Neural cell (in vitro differentiated cells): ENCODE measurements around the gene LIN9. TPM values are rescaled to one million over a fixed set of nuclear protein-coding genes. Genes with fewer than 3 reads are reported as not detected.

ENCODE experiments used
- H2AFZ ChIP-seq: fragments of 200-600, 300-800 bp; sonication (generic), shearing (Covaris generic); 2 replicates; pipeline ENCODE4 v1.6.0; 2014; ENCODE audit warnings: low read depth, mild to moderate bottlenecking, antibody characterized with exemption, low read length, moderate library complexity
- H3F3A ChIP-seq: fragments of 200-600 bp; shearing (Covaris generic); 2 replicates; pipeline ENCODE4 v1.6.1; 2016; ENCODE audit warnings: mild to moderate bottlenecking, moderate library complexity, mixed read lengths, antibody characterized with exemption, low read length; ENCODE audit not compliant: insufficient read depth, poor library complexity, severe bottlenecking
- H3K27ac ChIP-seq: fragments of 200-600, 300-800 bp; sonication (generic), shearing (Covaris generic); 2 replicates; pipeline ENCODE4 v1.5.1; 2014; ENCODE audit warnings: mild to moderate bottlenecking, low read length, moderate library complexity
- H3K27me3 ChIP-seq: fragments of 300-800, 200-600 bp; sonication (generic), shearing (Covaris generic); 2 replicates; pipeline ENCODE4 v1.6.0; 2014; ENCODE audit warnings: mild to moderate bottlenecking, low read depth, low read length, moderate library complexity; ENCODE audit not compliant: insufficient read depth
- H3K36me3 ChIP-seq: fragments of 300-800, 200-600 bp; sonication (generic), shearing (Covaris generic); 2 replicates; pipeline ENCODE4 v1.5.1; 2014; ENCODE audit warnings: mild to moderate bottlenecking, antibody characterized with exemption, low read length, moderate library complexity; ENCODE audit not compliant: insufficient read depth
- H3K4me2 ChIP-seq: fragments of 300-800, 200-600 bp; sonication (generic), shearing (Covaris generic); 2 replicates; pipeline ENCODE4 v1.6.0; 2014; ENCODE audit warnings: mild to moderate bottlenecking, low read length
- H3K4me3 ChIP-seq: fragments of 300-800, 200-600 bp; sonication (generic), shearing (Covaris generic); 2 replicates; pipeline ENCODE4 v1.5.1; 2014; ENCODE audit warnings: mild to moderate bottlenecking, low read length, moderate library complexity
- H3K79me2 ChIP-seq: fragments of 200-600 bp; shearing (Covaris generic); replicated peaks from 2 replicates; pipeline ENCODE4 v1.6.0; 2014; ENCODE audit warnings: mild to moderate bottlenecking, low read length, moderate library complexity; ENCODE audit not compliant: insufficient read depth
- H3K9ac ChIP-seq: fragments of 300-800, 200-600 bp; sonication (generic), shearing (Covaris generic); 2 replicates; pipeline ENCODE4 v1.6.1; 2016; ENCODE audit warnings: mild to moderate bottlenecking, low read length, mixed read lengths
- H3K9me2 ChIP-seq: fragments of 200-600 bp; shearing (Covaris generic); 2 replicates; pipeline ENCODE4 v1.6.1; 2016; ENCODE audit warnings: mild to moderate bottlenecking, low read length, mixed read lengths; ENCODE audit not compliant: insufficient read depth
- H3K9me3 ChIP-seq: fragments of 200-600, 300-800 bp; sonication (generic), shearing (Covaris generic); 2 replicates; pipeline ENCODE4 v1.6.1; 2016; ENCODE audit warnings: mild to moderate bottlenecking, mixed run types, low read length, moderate library complexity, mixed read lengths
- H4K20me1 ChIP-seq: fragments of 200-600 bp; shearing (Covaris generic); 2 replicates; pipeline ENCODE4 v1.6.1; 2016; ENCODE audit warnings: mild to moderate bottlenecking, mixed run types; ENCODE audit not compliant: insufficient read depth
- CTCF ChIP-seq: fragments of 450-650 bp; IDR thresholded peaks from 2 replicates; pipeline ENCODE4 v1.5.1; 2014; ENCODE audit warnings: antibody characterized with exemption, mild to moderate bottlenecking, moderate library complexity; ENCODE audit not compliant: poor library complexity, severe bottlenecking
- EP300 ChIP-seq: fragments of 450-650 bp; conservative IDR thresholded peaks from 2 replicates; pipeline ENCODE4 v1.6.1; 2014; ENCODE audit warnings: antibody characterized with exemption, mild to moderate bottlenecking, moderate library complexity; ENCODE audit not compliant: poor library complexity, severe bottlenecking
- EZH2 ChIP-seq: fragments of 200-600, 300-800 bp; shearing (Covaris generic), sonication (generic); IDR thresholded peaks from 2 replicates; pipeline ENCODE4 v1.6.1; 2014; ENCODE audit warnings: antibody characterized with exemption, low read length, borderline replicate concordance, mild to moderate bottlenecking; ENCODE audit not compliant: insufficient read depth, poor library complexity, severe bottlenecking
- MXI1 ChIP-seq: fragments of 450-650 bp; conservative IDR thresholded peaks from 2 replicates; pipeline ENCODE4 v1.6.1; 2014; ENCODE audit warnings: antibody characterized with exemption, mild to moderate bottlenecking; ENCODE audit not compliant: poor library complexity, severe bottlenecking
- POLR2AphosphoS5 ChIP-seq: IDR thresholded peaks from 2 replicates; pipeline ENCODE4 v1.6.1; 2012
- RAD21 ChIP-seq: fragments of 450-650 bp; conservative IDR thresholded peaks from 2 replicates; pipeline ENCODE4 v1.6.1; 2014; ENCODE audit warnings: antibody characterized with exemption, mild to moderate bottlenecking, moderate library complexity
- SMC3 ChIP-seq: fragments of 450-650 bp; conservative IDR thresholded peaks from 2 replicates; pipeline ENCODE4 v1.6.1; 2014; ENCODE audit warnings: antibody characterized with exemption, mild to moderate bottlenecking, moderate library complexity; ENCODE audit not compliant: poor library complexity
- TAF1 ChIP-seq: IDR thresholded peaks from 2 replicates; pipeline ENCODE4 v1.6.1; 2012; ENCODE audit warnings: low read depth
- polyA plus RNA-seq: library from polyadenylated mRNA; depleted of rRNA; stranded (reverse); fragments of >200 nt; gene quantifications from 2 replicates; pipeline ENCODE4 v1.2.3, GENCODE V29; 2014
- TF ChIP-seq, protein P1 (sequence below): IDR thresholded peaks from 2 replicates; pipeline ENCODE4 v1.6.1; 2012; ENCODE audit warnings: borderline replicate concordance

Gene LIN9
- polyA plus RNA-seq, 1 donor from 2014 or later, result 11.9 TPM

- Histone ChIP-seq H3K9ac (no peak overlapping the region), H3F3A (no peaks in the 10 kb centered on the region), H4K20me1 (no peaks in the 10 kb centered on the region), H3K36me3 (no peaks in the 10 kb centered on the region), H2AFZ (no peak overlapping the region), H3K27me3 (no peaks in the 10 kb centered on the region), H3K4me3 (no peak overlapping the region), H3K9me2 (no peaks in the 10 kb centered on the region), H3K27ac (no peak overlapping the region), H3K79me2 (no peaks in the 10 kb centered on the region), H3K9me3 (no peaks in the 10 kb centered on the region), H3K4me2 (no peak overlapping the region)
- TF ChIP-seq EZH2, result no peak
Measured at GRCh38 chr1:226195144-226195543, 113.8 kb downstream of the LIN9 start.

- peak overlapping the region; percentile 97 for H2AFZ ChIP-seq
- TF ChIP-seq CTCF (no peak), POLR2AphosphoS5 (no peak), EP300 (no peak), EZH2 (no peak)
Measured at GRCh38 chr1:226187380-226187779, 121.6 kb downstream of the LIN9 start.

GRCh38 chr1:226187019-226187322 lies 122.0 kb downstream of the LIN9 start:
- H3K4me3 ChIP-seq, result peak overlapping the region; percentile 93
- no peaks in the 10 kb centered on the region for H4K20me1 ChIP-seq
- peak overlapping the region; percentile 89 for H3K27ac ChIP-seq
- no peaks in the 10 kb centered on the region for H3K9me2 ChIP-seq
- H2AFZ ChIP-seq, result peak overlapping the region; percentile 97
- no peaks in the 10 kb centered on the region for H3K36me3 ChIP-seq
- no peaks in the 10 kb centered on the region for H3K9me3 ChIP-seq
- H3K4me2 ChIP-seq, result peak overlapping the region; percentile 88
- peak overlapping the region; percentile 95 for H3K9ac ChIP-seq
- no peaks in the 10 kb centered on the region for H3K27me3 ChIP-seq
- no peak for TF ChIP-seq POLR2AphosphoS5
- TF ChIP-seq MXI1, result no peak
- no peak for TF ChIP-seq EZH2
- no peak for TF ChIP-seq EP300
- TF ChIP-seq, protein P1, sequence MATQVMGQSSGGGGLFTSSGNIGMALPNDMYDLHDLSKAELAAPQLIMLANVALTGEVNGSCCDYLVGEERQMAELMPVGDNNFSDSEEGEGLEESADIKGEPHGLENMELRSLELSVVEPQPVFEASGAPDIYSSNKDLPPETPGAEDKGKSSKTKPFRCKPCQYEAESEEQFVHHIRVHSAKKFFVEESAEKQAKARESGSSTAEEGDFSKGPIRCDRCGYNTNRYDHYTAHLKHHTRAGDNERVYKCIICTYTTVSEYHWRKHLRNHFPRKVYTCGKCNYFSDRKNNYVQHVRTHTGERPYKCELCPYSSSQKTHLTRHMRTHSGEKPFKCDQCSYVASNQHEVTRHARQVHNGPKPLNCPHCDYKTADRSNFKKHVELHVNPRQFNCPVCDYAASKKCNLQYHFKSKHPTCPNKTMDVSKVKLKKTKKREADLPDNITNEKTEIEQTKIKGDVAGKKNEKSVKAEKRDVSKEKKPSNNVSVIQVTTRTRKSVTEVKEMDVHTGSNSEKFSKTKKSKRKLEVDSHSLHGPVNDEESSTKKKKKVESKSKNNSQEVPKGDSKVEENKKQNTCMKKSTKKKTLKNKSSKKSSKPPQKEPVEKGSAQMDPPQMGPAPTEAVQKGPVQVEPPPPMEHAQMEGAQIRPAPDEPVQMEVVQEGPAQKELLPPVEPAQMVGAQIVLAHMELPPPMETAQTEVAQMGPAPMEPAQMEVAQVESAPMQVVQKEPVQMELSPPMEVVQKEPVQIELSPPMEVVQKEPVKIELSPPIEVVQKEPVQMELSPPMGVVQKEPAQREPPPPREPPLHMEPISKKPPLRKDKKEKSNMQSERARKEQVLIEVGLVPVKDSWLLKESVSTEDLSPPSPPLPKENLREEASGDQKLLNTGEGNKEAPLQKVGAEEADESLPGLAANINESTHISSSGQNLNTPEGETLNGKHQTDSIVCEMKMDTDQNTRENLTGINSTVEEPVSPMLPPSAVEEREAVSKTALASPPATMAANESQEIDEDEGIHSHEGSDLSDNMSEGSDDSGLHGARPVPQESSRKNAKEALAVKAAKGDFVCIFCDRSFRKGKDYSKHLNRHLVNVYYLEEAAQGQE, result no peak
- TF ChIP-seq TAF1, result no peak
- TF ChIP-seq CTCF, result no peak
- TF ChIP-seq SMC3, result no peak
- no peak for TF ChIP-seq RAD21
- H3K79me2 ChIP-seq, result peaks cover 33% of the 10 kb centered on the region
- no peaks in the 10 kb centered on the region for H3F3A ChIP-seq

More at GRCh38 chr1:226187380-226187779, 121.6 kb downstream of the LIN9 start:
- Histone ChIP-seq H3K9me3 (no peaks in the 10 kb centered on the region), H3K9me2 (no peaks in the 10 kb centered on the region), H3K27ac (peak overlapping the region; percentile 89), H4K20me1 (no peaks in the 10 kb centered on the region), H3F3A (no peaks in the 10 kb centered on the region), H3K27me3 (no peaks in the 10 kb centered on the region), H3K79me2 (peaks cover 29% of the 10 kb centered on the region), H3K9ac (peak overlapping the region; percentile 95), H3K4me2 (peak overlapping the region; percentile 88), H3K36me3 (no peaks in the 10 kb centered on the region), H3K4me3 (peak overlapping the region; percentile 93)
